GM23338 (cell line): ENCODE data around the gene HLA-DPB1. TPM values are rescaled to one million over a fixed set of nuclear protein-coding genes. Genes with fewer than 3 reads are reported as not detected.

Experiments
- ATAC-seq: fragments of 200-7000 bp; cut with Tn5 transposase; 3 replicates; pipeline ENCODE4 v1.9.1; 2020
- DNase-seq: peaks from one replicate; pipeline ENCODE4 v3.0.0-alpha.2; 2015; ENCODE audit warnings: low spot score
- H2AFZ ChIP-seq: fragments of 200-600 bp; sonication (generic); 2 replicates; pipeline ENCODE4 v1.8.0; 2016; ENCODE audit warnings: antibody characterized with exemption, mild to moderate bottlenecking, moderate library complexity
- H3F3A ChIP-seq: fragments of 200-600 bp; sonication (generic); replicated peaks from 2 replicates; pipeline ENCODE4 v1.8.0; 2017; ENCODE audit warnings: antibody characterized with exemption, mixed run types, low read depth
- H3K27ac ChIP-seq: fragments of 200-600 bp; sonication (generic); 2 replicates; pipeline ENCODE4 v1.6.1; 2016; ENCODE audit warnings: low read depth
- H3K27me3 ChIP-seq: fragments of 200-600 bp; sonication (generic); 2 replicates; pipeline ENCODE4 v1.8.0; 2016; ENCODE audit warnings: mild to moderate bottlenecking, mixed run types, moderate library complexity; ENCODE audit not compliant: insufficient read depth
- H3K36me3 ChIP-seq: fragments of 200-600 bp; sonication (generic); 2 replicates; pipeline ENCODE4 v1.8.0; 2016; ENCODE audit warnings: mild to moderate bottlenecking; ENCODE audit not compliant: insufficient read depth
- H3K4me1 ChIP-seq: fragments of 200-600 bp; sonication (generic); 2 replicates; pipeline ENCODE4 v1.8.0; 2016; ENCODE audit warnings: mild to moderate bottlenecking, moderate library complexity; ENCODE audit not compliant: insufficient read depth
- H3K4me2 ChIP-seq: fragments of 200-600 bp; sonication (generic); 2 replicates; pipeline ENCODE4 v1.7.1; 2017; ENCODE audit warnings: mixed run types
- H3K4me3 ChIP-seq: fragments of 200-600 bp; sonication (generic); 2 replicates; pipeline ENCODE4 v1.6.1; 2016; ENCODE audit warnings: mixed run types
- H3K79me2 ChIP-seq: fragments of 200-600 bp; sonication (generic); replicated peaks from 2 replicates; pipeline ENCODE4 v1.8.0; 2017; ENCODE audit warnings: mild to moderate bottlenecking; ENCODE audit not compliant: insufficient read depth
- H3K9me2 ChIP-seq: fragments of 200-600 bp; sonication (generic); 2 replicates; pipeline ENCODE4 v1.8.0; 2017; ENCODE audit not compliant: insufficient read depth
- H4K20me1 ChIP-seq: fragments of 200-600 bp; sonication (generic); replicated peaks from 2 replicates; pipeline ENCODE4 v1.8.0; 2017; ENCODE audit warnings: mild to moderate bottlenecking; ENCODE audit not compliant: insufficient read depth
- H3K27ac Mint-ChIP-seq: 2 replicates; pipeline ENCODE4 v1.8.0; 2020; ENCODE audit warnings: inconsistent platforms, mild to moderate bottlenecking, moderate library complexity, mixed read lengths
- H3K27me3 Mint-ChIP-seq: 3 replicates; pipeline ENCODE4 v1.8.0; 2022; ENCODE audit warnings: low read depth, mild to moderate bottlenecking, moderate library complexity, mixed read lengths, inconsistent platforms; ENCODE audit not compliant: insufficient read depth, poor library complexity
- H3K36me3 Mint-ChIP-seq: 3 replicates; pipeline ENCODE4 v1.8.0; 2021; ENCODE audit warnings: low read depth, mild to moderate bottlenecking, inconsistent platforms, moderate library complexity, mixed read lengths
- H3K4me1 Mint-ChIP-seq: 3 replicates; pipeline ENCODE4 v1.8.0; 2020; ENCODE audit warnings: mild to moderate bottlenecking, inconsistent platforms, mixed read lengths
- H3K4me3 Mint-ChIP-seq: 3 replicates; pipeline ENCODE4 v1.8.0; 2021; ENCODE audit warnings: moderate library complexity, mild to moderate bottlenecking, inconsistent platforms, mixed read lengths
- H3K9me3 Mint-ChIP-seq: 3 replicates; pipeline ENCODE4 v1.8.0; 2020; ENCODE audit warnings: moderate library complexity, mild to moderate bottlenecking, inconsistent platforms, mixed read lengths
- CREB1 ChIP-seq: fragments of 250-450 bp; sonication (Bioruptor Pico); IDR thresholded peaks from 2 replicates; pipeline ENCODE4 v1.5.0; 2020; ENCODE audit warnings: low read depth, mild to moderate bottlenecking, moderate library complexity
- EZH2 ChIP-seq: fragments of 200-600 bp; sonication (generic); IDR thresholded peaks from one replicate; pipeline ENCODE4 v1.8.0; 2017; ENCODE audit warnings: antibody characterized with exemption, mild to moderate bottlenecking, low read depth; ENCODE audit not compliant: unreplicated experiment
- EZH2phosphoT487 ChIP-seq: fragments of 200-600 bp; sonication (generic); IDR thresholded peaks from one replicate; pipeline ENCODE4 v1.8.1; 2018; ENCODE audit warnings: antibody characterized with exemption; ENCODE audit not compliant: unreplicated experiment
- JUNB ChIP-seq: IDR thresholded peaks from one replicate; pipeline ENCODE4 v1.6.1; 2016; ENCODE audit warnings: antibody characterized with exemption; ENCODE audit not compliant: unreplicated experiment
- NANOG ChIP-seq: IDR thresholded peaks from 2 replicates; pipeline ENCODE4 v1.6.1; 2016; ENCODE audit warnings: antibody characterized with exemption, borderline replicate concordance
- POLR2AphosphoS5 ChIP-seq: IDR thresholded peaks from 2 replicates; pipeline ENCODE4 v1.6.1; 2016; ENCODE audit warnings: antibody characterized with exemption, low read depth
- STAT1 ChIP-seq: IDR thresholded peaks from one replicate; pipeline ENCODE4 v1.6.1; 2016; ENCODE audit warnings: antibody characterized with exemption; ENCODE audit not compliant: unreplicated experiment
- ZNF114 ChIP-seq: fragments of 250-450 bp; sonication (Bioruptor Pico); IDR thresholded peaks from 2 replicates; pipeline ENCODE4 v1.5.0; 2020; ENCODE audit warnings: mild to moderate bottlenecking, moderate library complexity
- ZNF331 ChIP-seq: fragments of 250-450 bp; sonication (Bioruptor Pico); IDR thresholded peaks from 2 replicates; pipeline ENCODE4 v1.5.0; 2020; ENCODE audit warnings: low read depth, mild to moderate bottlenecking, moderate library complexity
- polyA plus RNA-seq: library from polyadenylated mRNA; unstranded; fragments of >200 nt; fragmentation: Nextera tagmentation; extraction: Ambion mirVana; gene quantifications from 2 replicates; pipeline ENCODE4 v1.2.1, GENCODE V29; 2016
- total RNA-seq: library from RNA; depleted of rRNA; stranded (reverse); fragments of >200 nt; shearing (Covaris generic); gene quantifications from 2 replicates; pipeline ENCODE4 v1.2.3, GENCODE V29; 2014
- TF ChIP-seq, protein P1 (sequence below), 2 experiments: fragments of 200-600 bp in 1 of 2; sonication (generic) in 1 of 2; conservative IDR thresholded peaks; 2 replicates each; pipeline versions ENCODE4 v1.5.1 to v1.6.1; 2016 to 2017; ENCODE audit warnings: antibody characterized with exemption in 2 of 2, low read depth in 2 of 2, mild to moderate bottlenecking in 2 of 2, moderate library complexity in 1 of 2
- TF ChIP-seq, protein P2 (sequence below): IDR thresholded peaks from 2 replicates; pipeline ENCODE4 v1.6.1; 2016; ENCODE audit warnings: antibody characterized with exemption
- TF ChIP-seq, protein P3 (sequence below): fragments of 250-450 bp; sonication (Bioruptor Pico); IDR thresholded peaks from 2 replicates; pipeline ENCODE4 v1.5.0; 2020; ENCODE audit warnings: mild to moderate bottlenecking, moderate library complexity

Gene HLA-DPB1
- total and polyA plus RNA-seq, 2 experiments from 2014 or later, result 22.0 to 37.6 TPM

DNA sequence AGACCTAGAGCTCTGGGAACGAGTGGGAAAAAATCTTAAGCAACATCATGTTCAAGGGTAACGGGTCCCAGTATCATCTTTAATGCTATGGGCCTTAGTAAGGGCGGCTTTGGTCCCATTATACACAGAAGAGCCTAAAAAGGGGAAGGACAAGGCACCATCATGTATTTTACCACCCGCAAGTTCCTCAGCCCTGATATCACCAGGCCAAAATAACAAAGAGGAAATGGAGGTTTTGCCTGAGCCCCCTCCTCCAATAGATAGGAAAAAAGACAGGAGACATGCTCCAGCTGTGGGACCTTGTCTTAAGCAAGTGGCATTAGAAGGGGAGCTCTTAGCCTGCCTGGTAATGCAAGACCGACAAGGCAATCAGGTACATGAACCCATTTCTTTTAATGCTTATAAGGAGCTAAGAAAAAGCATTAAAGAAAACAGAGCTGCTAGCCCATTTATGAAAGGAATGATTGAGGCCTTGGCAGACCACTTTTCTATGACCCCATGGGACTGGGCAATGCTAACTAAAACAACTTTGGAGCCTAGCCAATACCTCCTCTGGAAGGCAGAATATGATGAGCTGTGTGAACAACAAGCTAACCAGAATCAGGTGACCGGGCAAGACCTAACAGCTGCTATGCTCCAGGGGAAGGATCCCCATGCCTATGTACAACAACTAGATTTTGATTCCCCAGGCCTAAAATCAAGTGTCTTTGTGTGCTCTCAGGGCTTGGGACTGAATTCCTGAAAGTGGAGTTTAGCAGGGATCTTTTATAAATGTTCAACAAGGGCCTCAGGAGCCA lies 25.6 kb upstream of the HLA-DPB1 start:
- Histone ChIP-seq H3K4me1 (peaks cover 15% of the 10 kb centered on the region), H3K79me2 (no peaks in the 10 kb centered on the region), H3K9me2 (no peaks in the 10 kb centered on the region), H3F3A (no peaks in the 10 kb centered on the region; the same call in 1 of the 2 replicates), H3K4me3 (no peak overlapping the region), H2AFZ (0 out of 2 replicates have a peak overlapping the region, but pooled peaks have one; percentile 31), H3K36me3 (no peaks in the 10 kb centered on the region), H3K27ac (no peak overlapping the region), H3K27me3 (no peaks in the 10 kb centered on the region), H3K4me2 (no peak overlapping the region), H4K20me1 (no peaks in the 10 kb centered on the region)
- H3K36me3 Mint-ChIP-seq, result peaks cover 11% of the 10 kb centered on the region; the same call in 2 of the 3 replicates
- peaks cover 10% of the 10 kb centered on the region for H3K27me3 Mint-ChIP-seq
- TF ChIP-seq STAT1, result no peak
- TF ChIP-seq, protein P1, sequence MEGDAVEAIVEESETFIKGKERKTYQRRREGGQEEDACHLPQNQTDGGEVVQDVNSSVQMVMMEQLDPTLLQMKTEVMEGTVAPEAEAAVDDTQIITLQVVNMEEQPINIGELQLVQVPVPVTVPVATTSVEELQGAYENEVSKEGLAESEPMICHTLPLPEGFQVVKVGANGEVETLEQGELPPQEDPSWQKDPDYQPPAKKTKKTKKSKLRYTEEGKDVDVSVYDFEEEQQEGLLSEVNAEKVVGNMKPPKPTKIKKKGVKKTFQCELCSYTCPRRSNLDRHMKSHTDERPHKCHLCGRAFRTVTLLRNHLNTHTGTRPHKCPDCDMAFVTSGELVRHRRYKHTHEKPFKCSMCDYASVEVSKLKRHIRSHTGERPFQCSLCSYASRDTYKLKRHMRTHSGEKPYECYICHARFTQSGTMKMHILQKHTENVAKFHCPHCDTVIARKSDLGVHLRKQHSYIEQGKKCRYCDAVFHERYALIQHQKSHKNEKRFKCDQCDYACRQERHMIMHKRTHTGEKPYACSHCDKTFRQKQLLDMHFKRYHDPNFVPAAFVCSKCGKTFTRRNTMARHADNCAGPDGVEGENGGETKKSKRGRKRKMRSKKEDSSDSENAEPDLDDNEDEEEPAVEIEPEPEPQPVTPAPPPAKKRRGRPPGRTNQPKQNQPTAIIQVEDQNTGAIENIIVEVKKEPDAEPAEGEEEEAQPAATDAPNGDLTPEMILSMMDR (conservative IDR thresholded peaks at IDR 0.05; ENCODE audit: low read depth in 2 of 2), result no peak
- TF ChIP-seq, protein P2, sequence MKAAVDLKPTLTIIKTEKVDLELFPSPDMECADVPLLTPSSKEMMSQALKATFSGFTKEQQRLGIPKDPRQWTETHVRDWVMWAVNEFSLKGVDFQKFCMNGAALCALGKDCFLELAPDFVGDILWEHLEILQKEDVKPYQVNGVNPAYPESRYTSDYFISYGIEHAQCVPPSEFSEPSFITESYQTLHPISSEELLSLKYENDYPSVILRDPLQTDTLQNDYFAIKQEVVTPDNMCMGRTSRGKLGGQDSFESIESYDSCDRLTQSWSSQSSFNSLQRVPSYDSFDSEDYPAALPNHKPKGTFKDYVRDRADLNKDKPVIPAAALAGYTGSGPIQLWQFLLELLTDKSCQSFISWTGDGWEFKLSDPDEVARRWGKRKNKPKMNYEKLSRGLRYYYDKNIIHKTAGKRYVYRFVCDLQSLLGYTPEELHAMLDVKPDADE, result no peak
- TF ChIP-seq ZNF331 (CRISPR knock-in tag), result no peak
- TF ChIP-seq NANOG, result no peak
- no peak for TF ChIP-seq POLR2AphosphoS5
- TF ChIP-seq EZH2phosphoT487, result no peak
- no peak for TF ChIP-seq CREB1 (CRISPR knock-in tag)
- no peak for TF ChIP-seq EZH2
- TF ChIP-seq, protein P3, sequence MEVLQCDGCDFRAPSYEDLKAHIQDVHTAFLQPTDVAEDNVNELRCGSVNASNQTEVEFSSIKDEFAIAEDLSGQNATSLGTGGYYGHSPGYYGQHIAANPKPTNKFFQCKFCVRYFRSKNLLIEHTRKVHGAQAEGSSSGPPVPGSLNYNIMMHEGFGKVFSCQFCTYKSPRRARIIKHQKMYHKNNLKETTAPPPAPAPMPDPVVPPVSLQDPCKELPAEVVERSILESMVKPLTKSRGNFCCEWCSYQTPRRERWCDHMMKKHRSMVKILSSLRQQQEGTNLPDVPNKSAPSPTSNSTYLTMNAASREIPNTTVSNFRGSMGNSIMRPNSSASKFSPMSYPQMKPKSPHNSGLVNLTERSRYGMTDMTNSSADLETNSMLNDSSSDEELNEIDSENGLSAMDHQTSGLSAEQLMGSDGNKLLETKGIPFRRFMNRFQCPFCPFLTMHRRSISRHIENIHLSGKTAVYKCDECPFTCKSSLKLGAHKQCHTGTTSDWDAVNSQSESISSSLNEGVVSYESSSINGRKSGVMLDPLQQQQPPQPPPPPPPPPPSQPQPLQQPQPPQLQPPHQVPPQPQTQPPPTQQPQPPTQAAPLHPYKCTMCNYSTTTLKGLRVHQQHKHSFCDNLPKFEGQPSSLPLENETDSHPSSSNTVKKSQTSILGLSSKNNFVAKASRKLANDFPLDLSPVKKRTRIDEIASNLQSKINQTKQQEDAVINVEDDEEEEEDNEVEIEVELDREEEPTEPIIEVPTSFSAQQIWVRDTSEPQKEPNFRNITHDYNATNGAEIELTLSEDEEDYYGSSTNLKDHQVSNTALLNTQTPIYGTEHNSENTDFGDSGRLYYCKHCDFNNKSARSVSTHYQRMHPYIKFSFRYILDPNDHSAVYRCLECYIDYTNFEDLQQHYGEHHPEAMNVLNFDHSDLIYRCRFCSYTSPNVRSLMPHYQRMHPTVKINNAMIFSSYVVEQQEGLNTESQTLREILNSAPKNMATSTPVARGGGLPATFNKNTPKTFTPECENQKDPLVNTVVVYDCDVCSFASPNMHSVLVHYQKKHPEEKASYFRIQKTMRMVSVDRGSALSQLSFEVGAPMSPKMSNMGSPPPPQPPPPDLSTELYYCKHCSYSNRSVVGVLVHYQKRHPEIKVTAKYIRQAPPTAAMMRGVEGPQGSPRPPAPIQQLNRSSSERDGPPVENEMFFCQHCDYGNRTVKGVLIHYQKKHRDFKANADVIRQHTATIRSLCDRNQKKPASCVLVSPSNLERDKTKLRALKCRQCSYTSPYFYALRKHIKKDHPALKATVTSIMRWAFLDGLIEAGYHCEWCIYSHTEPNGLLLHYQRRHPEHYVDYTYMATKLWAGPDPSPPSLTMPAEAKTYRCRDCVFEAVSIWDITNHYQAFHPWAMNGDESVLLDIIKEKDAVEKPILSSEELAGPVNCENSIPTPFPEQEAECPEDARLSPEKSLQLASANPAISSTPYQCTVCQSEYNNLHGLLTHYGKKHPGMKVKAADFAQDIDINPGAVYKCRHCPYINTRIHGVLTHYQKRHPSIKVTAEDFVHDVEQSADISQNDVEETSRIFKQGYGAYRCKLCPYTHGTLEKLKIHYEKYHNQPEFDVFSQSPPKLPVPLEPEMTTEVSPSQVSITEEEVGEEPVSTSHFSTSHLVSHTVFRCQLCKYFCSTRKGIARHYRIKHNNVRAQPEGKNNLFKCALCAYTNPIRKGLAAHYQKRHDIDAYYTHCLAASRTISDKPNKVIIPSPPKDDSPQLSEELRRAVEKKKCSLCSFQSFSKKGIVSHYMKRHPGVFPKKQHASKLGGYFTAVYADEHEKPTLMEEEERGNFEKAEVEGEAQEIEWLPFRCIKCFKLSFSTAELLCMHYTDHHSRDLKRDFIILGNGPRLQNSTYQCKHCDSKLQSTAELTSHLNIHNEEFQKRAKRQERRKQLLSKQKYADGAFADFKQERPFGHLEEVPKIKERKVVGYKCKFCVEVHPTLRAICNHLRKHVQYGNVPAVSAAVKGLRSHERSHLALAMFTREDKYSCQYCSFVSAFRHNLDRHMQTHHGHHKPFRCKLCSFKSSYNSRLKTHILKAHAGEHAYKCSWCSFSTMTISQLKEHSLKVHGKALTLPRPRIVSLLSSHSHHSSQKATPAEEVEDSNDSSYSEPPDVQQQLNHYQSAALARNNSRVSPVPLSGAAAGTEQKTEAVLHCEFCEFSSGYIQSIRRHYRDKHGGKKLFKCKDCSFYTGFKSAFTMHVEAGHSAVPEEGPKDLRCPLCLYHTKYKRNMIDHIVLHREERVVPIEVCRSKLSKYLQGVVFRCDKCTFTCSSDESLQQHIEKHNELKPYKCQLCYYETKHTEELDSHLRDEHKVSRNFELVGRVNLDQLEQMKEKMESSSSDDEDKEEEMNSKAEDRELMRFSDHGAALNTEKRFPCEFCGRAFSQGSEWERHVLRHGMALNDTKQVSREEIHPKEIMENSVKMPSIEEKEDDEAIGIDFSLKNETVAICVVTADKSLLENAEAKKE, result no peak
- TF ChIP-seq ZNF114 (CRISPR knock-in tag), result no peak
- TF ChIP-seq JUNB, result no peak
- no peak overlapping the region for H3K4me3 Mint-ChIP-seq
- no peak overlapping the region; the same call in 1 of the 2 replicates for H3K27ac Mint-ChIP-seq
- no peak for DNase-seq
- peaks cover 44% of the 10 kb centered on the region for H3K4me1 Mint-ChIP-seq
- H3K9me3 Mint-ChIP-seq, result peaks cover 14% of the 10 kb centered on the region
- ATAC-seq, result no peak
